Calu3 (cell line): ENCODE data around the gene SCUBE2. TPM values are rescaled to one million over a fixed set of nuclear protein-coding genes. Genes with fewer than 3 reads are reported as not detected.

ENCODE experiments used
- BruUV-seq: library from RNA; stranded (reverse); fragments of 400-500 nt; replicated peaks from 2 replicates; lab custom pipeline; 2021; lab: Mats Ljungman, UMichigan
- CTCF ChIA-PET: fragments of 300-600 bp; sonication (Branson Sonifier 250); formaldehyde crosslinking; loops from one replicate; lab custom pipeline; 2022; ENCODE audit warnings: antibody characterized with exemption; lab: Charles Lee
- DNase-seq: peaks from one replicate; pipeline ENCODE4 v3.0.0; 2022
- H3K27ac Mint-ChIP-seq: one replicate; pipeline ENCODE4 v1.8.0; 2022; ENCODE audit warnings: mixed read lengths; ENCODE audit not compliant: unreplicated experiment
- H3K27me3 Mint-ChIP-seq: one replicate; pipeline ENCODE4 v1.8.0; 2022; ENCODE audit warnings: mixed read lengths; ENCODE audit not compliant: unreplicated experiment
- H3K36me3 Mint-ChIP-seq: one replicate; pipeline ENCODE4 v1.8.0; 2022; ENCODE audit warnings: mild to moderate bottlenecking, moderate library complexity, mixed read lengths; ENCODE audit not compliant: insufficient read depth, unreplicated experiment
- H3K4me1 Mint-ChIP-seq: one replicate; pipeline ENCODE4 v1.8.0; 2022; ENCODE audit warnings: mild to moderate bottlenecking, low read depth, mixed read lengths; ENCODE audit not compliant: unreplicated experiment
- H3K4me3 Mint-ChIP-seq: one replicate; pipeline ENCODE4 v1.8.0; 2022; ENCODE audit warnings: mild to moderate bottlenecking, low read depth, moderate library complexity, mixed read lengths; ENCODE audit not compliant: unreplicated experiment
- H3K9me3 Mint-ChIP-seq: one replicate; pipeline ENCODE4 v1.8.0; 2022; ENCODE audit warnings: low read depth, mixed read lengths; ENCODE audit not compliant: unreplicated experiment
- intact Hi-C: fragments of 100-400 bp; cut with micrococcal nuclease; formaldehyde crosslinking; loops from one replicate; pipeline ENCODE4 v1.10.0; 2022; ENCODE audit not compliant: unreplicated experiment
- total RNA-seq: library from RNA; stranded (reverse); gene quantifications from 2 replicates; pipeline ENCODE4 v1.2.3, GENCODE V29; 2022
- TF ChIP-seq, protein P1 (sequence below): fragments of 200-600 bp; IDR thresholded peaks from one replicate; pipeline ENCODE4 v1.8.0; 2022; ENCODE audit warnings: antibody characterized with exemption; ENCODE audit not compliant: unreplicated experiment

Gene SCUBE2
- total RNA-seq, 1 experiment from 2014 or later = not detected

DNA sequence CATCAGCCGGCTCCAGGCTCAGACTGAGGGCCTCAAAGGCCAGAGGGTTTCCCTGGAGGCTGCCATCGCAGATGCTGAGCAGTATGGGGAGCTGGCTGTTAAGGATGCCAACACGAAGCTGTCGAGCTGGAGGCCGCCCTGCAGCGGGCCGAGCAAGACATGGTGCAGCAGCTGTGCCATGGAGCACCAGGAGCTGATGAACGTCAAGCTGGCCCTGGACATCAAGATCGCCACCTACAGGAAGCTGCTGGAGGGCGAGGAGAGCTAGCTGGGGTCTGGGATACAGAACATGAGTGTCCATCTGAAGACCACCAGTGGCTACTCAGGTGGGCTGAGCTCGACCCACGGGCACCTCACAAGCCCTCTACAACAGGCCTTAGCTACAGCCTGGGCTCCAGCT, 4.0 kb upstream of the SCUBE2 start:
- Mint-ChIP-seq H3K9me3 (no peaks in the 10 kb centered on the region), H3K27ac (no peak overlapping the region), H3K27me3 (peaks cover 63% of the 10 kb centered on the region), H3K4me1 (no peaks in the 10 kb centered on the region), H3K4me3 (no peak overlapping the region), H3K36me3 (no peaks in the 10 kb centered on the region)
- intact Hi-C loops = no loop called here
- DNase-seq = no peak
- TF ChIP-seq, protein P1, sequence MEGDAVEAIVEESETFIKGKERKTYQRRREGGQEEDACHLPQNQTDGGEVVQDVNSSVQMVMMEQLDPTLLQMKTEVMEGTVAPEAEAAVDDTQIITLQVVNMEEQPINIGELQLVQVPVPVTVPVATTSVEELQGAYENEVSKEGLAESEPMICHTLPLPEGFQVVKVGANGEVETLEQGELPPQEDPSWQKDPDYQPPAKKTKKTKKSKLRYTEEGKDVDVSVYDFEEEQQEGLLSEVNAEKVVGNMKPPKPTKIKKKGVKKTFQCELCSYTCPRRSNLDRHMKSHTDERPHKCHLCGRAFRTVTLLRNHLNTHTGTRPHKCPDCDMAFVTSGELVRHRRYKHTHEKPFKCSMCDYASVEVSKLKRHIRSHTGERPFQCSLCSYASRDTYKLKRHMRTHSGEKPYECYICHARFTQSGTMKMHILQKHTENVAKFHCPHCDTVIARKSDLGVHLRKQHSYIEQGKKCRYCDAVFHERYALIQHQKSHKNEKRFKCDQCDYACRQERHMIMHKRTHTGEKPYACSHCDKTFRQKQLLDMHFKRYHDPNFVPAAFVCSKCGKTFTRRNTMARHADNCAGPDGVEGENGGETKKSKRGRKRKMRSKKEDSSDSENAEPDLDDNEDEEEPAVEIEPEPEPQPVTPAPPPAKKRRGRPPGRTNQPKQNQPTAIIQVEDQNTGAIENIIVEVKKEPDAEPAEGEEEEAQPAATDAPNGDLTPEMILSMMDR = no peak
- BruUV-seq = no TSS peak
- CTCF ChIA-PET = interaction anchor here (0.6 to 1.3 kb wide), 2 partner anchors 16 to 23 kb away, joined by 5 to 8 read pairs; no protein-coding TSS in a partner anchor

DNA sequence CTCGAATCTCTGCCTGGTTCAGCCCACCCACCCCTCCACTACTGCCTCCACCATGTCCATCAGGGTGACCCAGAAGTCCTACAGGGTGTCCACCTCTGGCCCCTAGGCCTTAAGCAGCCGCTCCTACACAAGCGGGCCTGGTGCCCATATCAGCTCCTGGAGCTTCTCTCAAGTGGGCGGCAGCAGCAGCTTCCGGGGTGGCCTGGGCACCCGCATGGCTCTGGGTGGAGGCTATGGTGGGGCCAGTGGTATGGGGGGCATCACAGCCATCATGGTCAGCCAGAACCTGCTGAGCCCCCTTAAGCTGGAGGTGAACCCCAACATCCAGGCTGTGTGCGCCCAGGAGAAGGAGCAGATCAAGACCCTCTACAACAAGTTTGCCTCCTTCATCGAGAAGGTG, 3.0 kb upstream of the SCUBE2 start:
- intact Hi-C loops = no loop called here
- CTCF ChIA-PET = interaction anchor here (0.5 kb wide), 1 partner anchor 59 kb away, joined by 6 read pairs; no protein-coding TSS in a partner anchor

DNA sequence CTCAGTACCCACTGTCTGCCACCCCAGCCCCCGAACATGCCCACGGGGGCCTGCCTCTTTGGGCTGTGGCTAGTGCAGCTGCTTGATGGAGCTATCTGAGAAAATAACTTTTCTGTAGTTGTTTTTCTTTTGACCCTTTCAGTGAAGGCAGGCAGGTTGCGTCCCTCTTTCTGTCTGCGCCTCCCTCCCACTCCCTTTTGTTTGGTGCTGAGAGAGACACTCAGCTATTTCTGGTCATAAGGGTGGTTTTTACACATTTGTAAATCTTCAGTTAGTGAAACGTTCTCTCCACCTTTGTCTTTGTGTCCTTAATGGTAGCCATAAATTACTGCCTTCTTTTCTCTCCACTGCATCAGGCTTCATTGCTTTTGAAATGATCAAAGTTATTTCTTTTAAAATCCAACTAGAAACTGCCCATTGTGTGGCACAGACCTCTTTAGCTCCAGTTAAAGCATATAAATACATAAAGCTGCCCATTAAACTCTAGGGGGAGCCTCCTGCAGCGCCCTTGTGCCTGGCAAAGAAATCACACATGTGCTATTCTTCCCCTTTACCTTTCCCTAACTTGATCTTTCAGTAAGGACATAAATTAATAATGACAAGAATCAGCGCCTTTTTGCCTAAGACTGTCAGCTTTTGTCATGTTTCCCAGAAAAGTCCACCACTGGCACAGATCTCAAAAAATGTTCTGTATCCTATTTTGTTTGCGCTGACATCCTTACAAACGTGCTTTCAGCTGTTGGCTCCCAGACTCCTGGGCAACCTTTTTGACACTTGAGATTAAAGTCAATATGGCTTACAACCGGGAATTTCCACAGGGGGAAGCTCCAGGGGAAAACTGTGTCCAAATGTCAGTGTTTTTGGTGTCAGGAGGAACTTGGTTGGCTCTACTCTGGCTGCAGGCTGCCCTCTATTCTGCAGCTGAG, 1.7 kb upstream of the SCUBE2 start:
- BruUV-seq = no TSS peak
- CTCF ChIA-PET = interaction anchor here (0.6 to 1.8 kb wide), 3 partner anchors 45 to 111 kb away, joined by 3 to 8 read pairs (median 3); no protein-coding TSS in a partner anchor
- no peaks in the 10 kb centered on the region for H3K9me3 Mint-ChIP-seq
- H3K27ac Mint-ChIP-seq = no peak overlapping the region
- intact Hi-C loops = no loop called here
- TF ChIP-seq, protein P1 = peak; percentile 20
- no peaks in the 10 kb centered on the region for H3K36me3 Mint-ChIP-seq
- H3K4me1 Mint-ChIP-seq = no peaks in the 10 kb centered on the region
- peaks cover 86% of the 10 kb centered on the region for H3K27me3 Mint-ChIP-seq
- no peak overlapping the region for H3K4me3 Mint-ChIP-seq
- DNase-seq = no peak

More for the DNA sequence above, 3.0 kb upstream of the SCUBE2 start:
- no TSS peak for BruUV-seq
- Mint-ChIP-seq H3K36me3 (no peaks in the 10 kb centered on the region), H3K4me3 (no peak overlapping the region), H3K9me3 (no peaks in the 10 kb centered on the region), H3K4me1 (no peaks in the 10 kb centered on the region), H3K27ac (no peak overlapping the region), H3K27me3 (peaks cover 73% of the 10 kb centered on the region)
- TF ChIP-seq, protein P1 = no peak
- no peak for DNase-seq

DNA sequence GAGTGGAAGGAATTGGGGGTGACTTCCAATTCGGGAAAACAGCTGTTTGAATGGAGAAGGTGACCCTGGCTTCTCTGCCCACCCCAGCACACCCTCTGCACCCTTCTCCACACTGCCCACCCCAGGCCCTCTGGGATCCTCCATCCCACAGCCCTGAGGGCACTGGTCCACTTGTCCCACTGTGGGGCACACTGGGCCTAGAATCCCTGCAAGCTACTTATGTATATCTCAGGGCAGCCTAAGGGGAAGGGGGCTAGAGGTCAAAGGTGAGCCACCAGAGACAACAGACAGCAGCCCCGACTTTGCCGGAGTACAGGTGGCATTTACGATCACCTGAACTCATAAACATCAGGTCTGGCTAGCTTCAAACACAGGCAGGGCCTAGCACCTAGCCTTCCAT, 673 bp upstream of the SCUBE2 start:
- H3K4me3 Mint-ChIP-seq = peak overlapping the region; percentile 37
- TF ChIP-seq, protein P1 = no peak

More for the DNA sequence above, 673 bp upstream of the SCUBE2 start:
- Mint-ChIP-seq H3K27ac (no peak overlapping the region), H3K9me3 (no peaks in the 10 kb centered on the region), H3K4me1 (no peaks in the 10 kb centered on the region), H3K27me3 (peaks cover 94% of the 10 kb centered on the region), H3K36me3 (no peaks in the 10 kb centered on the region)
- intact Hi-C loops = no loop called here
- no TSS peak for BruUV-seq
- DNase-seq = no peak
- CTCF ChIA-PET = interaction anchor here (0.6 to 1.8 kb wide), 3 partner anchors 23 to 110 kb away, joined by 3 to 8 read pairs (median 6); no protein-coding TSS in a partner anchor
